HCT116 (cell line): ENCODE results near the gene STX2. TPM values are rescaled to one million over a fixed set of nuclear protein-coding genes. Genes with fewer than 3 reads are reported as not detected.
A peak's percentile ranks its signal among the peaks of the same experiment; 100 is the strongest.
"Not testable (repeated sequence)": the region's sequence is repeated elsewhere in the genome, so short reads cannot be mapped to it uniquely, and the experiment has no call there.

Experiments
- ATAC-seq: fragments of 200-7000 bp; cut with Tn5 transposase; 2 replicates; pipeline ENCODE4 v1.9.1; 2020; ENCODE audit warnings: mild to moderate bottlenecking, moderate library complexity
- BruUV-seq: library from RNA; stranded (reverse); fragments of 400-500 nt; replicated peaks from 2 replicates; lab custom pipeline; 2021; lab: Mats Ljungman, UMichigan
- CTCF ChIA-PET: fragments of 300-600 bp; sonication (Branson Sonifier 250); formaldehyde crosslinking; loops from one replicate; lab custom pipeline; 2021; ENCODE audit warnings: antibody characterized with exemption; lab: Charles Lee
- POLR2A ChIA-PET: fragments of 300-600, 350-600 bp; sonication (Branson Sonifier 250); formaldehyde crosslinking; loops from one replicate; lab custom pipeline; 2021; ENCODE audit warnings: antibody characterized with exemption; lab: Charles Lee
- RAD21 ChIA-PET, 2 experiments: fragments of 300-600 bp; sonication (Branson Sonifier 250); formaldehyde crosslinking; loops; one replicate each; lab custom pipeline; 2023; ENCODE audit warnings: low total read pairs in 2 of 2; ENCODE audit not compliant: uncharacterized antibody in 2 of 2, unreplicated experiment in 2 of 2, low non-redundant PET in 1 of 2; lab: Charles Lee
- DNase-seq: peaks from one replicate; pipeline ENCODE4 v3.0.0-alpha.2; 2010; ENCODE audit warnings: low read depth, low spot score
- H2AFZ ChIP-seq: fragments of 200-600 bp; shearing (Covaris generic), sonication (generic); 2 replicates; pipeline ENCODE4 v1.6.1; 2017; ENCODE audit warnings: low read depth, mixed run types, mixed read lengths, antibody characterized with exemption, low read length; ENCODE audit not compliant: poor library complexity, severe bottlenecking
- H3K27ac ChIP-seq: 2 replicates; pipeline ENCODE4 v1.5.1; 2012; ENCODE audit warnings: low read depth, low read length
- H3K27me3 ChIP-seq: fragments of 200-600 bp; sonication (generic); 2 replicates; pipeline ENCODE4 v1.6.1; 2016; ENCODE audit warnings: mixed run types, low read length, mixed read lengths; ENCODE audit not compliant: insufficient read depth
- H3K36me3 ChIP-seq, 2 experiments: fragments of 200-500 bp in 1 of 2; fragments of 200-600 bp in 1 of 2; sonication (Bioruptor generic) in 1 of 2; sonication (generic) in 1 of 2; 2 replicates each; pipeline versions ENCODE4 v1.5.1 to v1.6.1; 2014 to 2016; ENCODE audit warnings: low read length in 2 of 2, inconsistent platforms in 1 of 2, mixed read lengths in 1 of 2, mixed run types in 1 of 2; ENCODE audit not compliant: insufficient read depth in 2 of 2, control insufficient read depth in 1 of 2
- H3K4me1 ChIP-seq, 2 experiments: fragments of 200-600 bp in 1 of 2; sonication (generic) in 1 of 2; 2 replicates each; pipeline versions ENCODE4 v1.5.1 to v1.6.1; 2012 to 2017; ENCODE audit warnings: low read length in 2 of 2, inconsistent platforms in 1 of 2, mild to moderate bottlenecking in 1 of 2, mixed read lengths in 1 of 2, mixed run types in 1 of 2, moderate library complexity in 1 of 2; ENCODE audit not compliant: insufficient read depth in 2 of 2, control insufficient read depth in 1 of 2
- H3K4me2 ChIP-seq: fragments of 200-600 bp; sonication (generic); 2 replicates; pipeline ENCODE4 v1.6.1; 2017; ENCODE audit warnings: mixed run types, low read length, mixed read lengths
- H3K4me3 ChIP-seq, 2 experiments: fragments of 200-600 bp in 1 of 2; sonication (generic) in 1 of 2; replicated peaks in 1 of 2; 2 replicates each; pipeline ENCODE4 v1.5.1; 2011 to 2016; ENCODE audit warnings: low read length in 2 of 2, control low read depth in 1 of 2, low read depth in 1 of 2, mild to moderate bottlenecking in 1 of 2, mixed read lengths in 1 of 2, mixed run types in 1 of 2
- H3K79me2 ChIP-seq: fragments of 200-600 bp; sonication (generic); 2 replicates; pipeline ENCODE4 v1.6.1; 2017; ENCODE audit warnings: mild to moderate bottlenecking, mixed run types, low read length, moderate library complexity, mixed read lengths; ENCODE audit not compliant: insufficient read depth
- H3K9ac ChIP-seq: fragments of 200-600 bp; sonication (generic); 2 replicates; pipeline ENCODE4 v1.6.1; 2016; ENCODE audit warnings: low read length, mixed read lengths
- H3K9me2 ChIP-seq: fragments of 200-600 bp; sonication (generic), shearing (Covaris generic); 2 replicates; pipeline ENCODE4 v1.6.1; 2017; ENCODE audit warnings: mixed run types, mild to moderate bottlenecking, moderate library complexity; ENCODE audit not compliant: insufficient read depth
- H3K9me3 ChIP-seq, 2 experiments: fragments of 200-500 bp in 1 of 2; fragments of 200-600 bp in 1 of 2; sonication (Bioruptor generic) in 1 of 2; sonication (generic) in 1 of 2; 2 replicates each; pipeline ENCODE4 v1.6.1; 2014 to 2017; ENCODE audit warnings: low read length in 2 of 2, mixed read lengths in 2 of 2, inconsistent platforms in 1 of 2, low read depth in 1 of 2, mild to moderate bottlenecking in 1 of 2, mixed run types in 1 of 2, moderate library complexity in 1 of 2; ENCODE audit not compliant: control insufficient read depth in 1 of 2, insufficient read depth in 1 of 2
- H4K20me1 ChIP-seq: fragments of 200-600 bp; sonication (generic), shearing (Covaris generic); 2 replicates; pipeline ENCODE4 v1.6.1; 2017; ENCODE audit warnings: mixed run types, mild to moderate bottlenecking, moderate library complexity; ENCODE audit not compliant: insufficient read depth
- EZH2 ChIP-seq: fragments of 200-600 bp; sonication (generic); IDR thresholded peaks from 2 replicates; pipeline ENCODE4 v1.6.1; 2017; ENCODE audit warnings: antibody characterized with exemption, mixed run types
- EZH2phosphoT487 ChIP-seq: fragments of 200-600 bp; IDR thresholded peaks from 2 replicates; pipeline ENCODE4 v1.6.1; 2018; ENCODE audit warnings: antibody characterized with exemption, borderline replicate concordance
- RAD21 ChIP-seq: IDR thresholded peaks from 2 replicates; pipeline ENCODE4 v1.6.1; 2012; ENCODE audit warnings: low read depth, mild to moderate bottlenecking
- SP1 ChIP-seq: IDR thresholded peaks from 2 replicates; pipeline ENCODE4 v1.6.1; 2012; ENCODE audit warnings: low read depth
- SRF ChIP-seq: IDR thresholded peaks from 2 replicates; pipeline ENCODE4 v1.6.1; 2012; ENCODE audit warnings: low read depth
- ZNF274 ChIP-seq: fragments of 200-500 bp; sonication (Bioruptor generic); IDR thresholded peaks from 2 replicates; pipeline ENCODE4 v1.6.1; 2014; ENCODE audit warnings: mild to moderate bottlenecking, low read depth, low read length, inconsistent platforms
- intact Hi-C: fragments of 100-400 bp; cut with micrococcal nuclease; formaldehyde crosslinking; loops from 2 replicates; pipeline ENCODE4 v1.10.0; 2022
- total RNA-seq: library from RNA; stranded (reverse); gene quantifications from one replicate; pipeline ENCODE4 v1.2.1, GENCODE V29; 2021; ENCODE audit not compliant: unreplicated experiment

The STX2 gene
- total RNA-seq, 1 experiment from 2014 or later: 19.2 TPM

- ChIA-PET RAD21 (no interaction called here), CTCF (no interaction called here), POLR2A (no interaction called here)
- Histone ChIP-seq H2AFZ (peak overlapping the region; percentile 65), H3K27me3 (no peaks in the 10 kb centered on the region), H3K4me3 (no peak overlapping the region), H3K9ac (no peak overlapping the region), H3K9me3 (no peaks in the 10 kb centered on the region), H3K27ac (no peak overlapping the region), H3K4me1 (peaks cover 16% of the 10 kb centered on the region in 2 experiments), H4K20me1 (no peaks in the 10 kb centered on the region), H3K79me2 (no peaks in the 10 kb centered on the region), H3K9me2 (no peaks in the 10 kb centered on the region), H3K4me2 (peak overlapping the region; percentile 47), H3K36me3 (no peaks in the 10 kb centered on the region)
- TF ChIP-seq SRF (no peak), SP1 (no peak), ZNF274 (no peak), EZH2phosphoT487 (no peak), EZH2 (no peak), RAD21 (no peak)
- 0 out of 2 replicates have a peak, but pooled peaks have one; percentile 10 for ATAC-seq
- no TSS peak for BruUV-seq
- DNase-seq: no peak
- intact Hi-C loops: no loop called here
Measured at GRCh38 chr12:130850418-130851021, 11.5 kb upstream of the STX2 start.

GRCh38 chr12:130849561-130850417 is 10.7 kb upstream of the STX2 start:
- intact Hi-C loops: no loop called here
- no peak overlapping the region for H3K4me3 ChIP-seq
- no peak for DNase-seq
- peaks cover 16% of the 10 kb centered on the region in 2 experiments for H3K4me1 ChIP-seq
- no TSS peak for BruUV-seq
- no peak overlapping the region for H3K27ac ChIP-seq
- peak overlapping the region; percentile 47 for H3K4me2 ChIP-seq
- H4K20me1 ChIP-seq: no peaks in the 10 kb centered on the region
- POLR2A ChIA-PET: no interaction called here
- CTCF ChIA-PET: no interaction called here
- H3K9me2 ChIP-seq: no peaks in the 10 kb centered on the region
- H3K27me3 ChIP-seq: no peaks in the 10 kb centered on the region
- H3K79me2 ChIP-seq: no peaks in the 10 kb centered on the region
- H3K36me3 ChIP-seq: no peaks in the 10 kb centered on the region
- RAD21 ChIA-PET: no interaction called here
- peak; percentile 49; the same call in 1 of the 2 replicates for ATAC-seq
- no peak for TF ChIP-seq RAD21
- TF ChIP-seq SP1: peak; percentile 41; the same call in 1 of the 2 replicates
- H3K9me3 ChIP-seq: no peaks in the 10 kb centered on the region
- no peak overlapping the region for H3K9ac ChIP-seq
- H2AFZ ChIP-seq: peak overlapping the region; percentile 65

- H3K9me3 ChIP-seq, H3K9me2 ChIP-seq, BruUV-seq, H3K27me3 ChIP-seq, H3K36me3 ChIP-seq, CTCF ChIA-PET, H3K9ac ChIP-seq, H3K4me2 ChIP-seq, H3K4me3 ChIP-seq, POLR2A ChIA-PET, RAD21 ChIA-PET, H2AFZ ChIP-seq, H3K27ac ChIP-seq, H4K20me1 ChIP-seq, DNase-seq, ATAC-seq, intact Hi-C loops, H3K79me2 ChIP-seq: not testable (repeated sequence)
- peaks cover 16% of the 10 kb centered on the region in 2 experiments for H3K4me1 ChIP-seq
Measured at GRCh38 chr12:130848785-130849305, 9.8 kb upstream of the STX2 start.
